Cardiac septum (tissue), 1 donor: ENCODE results near the gene DCX. TPM values are rescaled to one million over a fixed set of nuclear protein-coding genes. Genes with fewer than 3 reads are reported as not detected.

Experiments
- DNase-seq: peaks from one replicate; pipeline ENCODE4 v3.0.0-alpha.2; 2020; ENCODE audit warnings: low spot score
- intact Hi-C: fragments of 100-400 bp; cut with DNase I; formaldehyde crosslinking; loops from one replicate; pipeline ENCODE4 v1.14.0; 2022
- long read RNA-seq: library from polyadenylated mRNA; unstranded; transcript quantifications from one replicate; pipeline ENCODE4 v2.0.0, GENCODE V29; 2021
- total RNA-seq: library from RNA; stranded (reverse); fragmentation: NEBNext Ultra II Directional; extraction: Animal tissue kit (Norgen Biotek cat#: 25700); gene quantifications from one replicate; pipeline ENCODE4 v1.2.1, GENCODE V29; 2021
- donor health status: DM: no; HTN: no; CAD: no.

The DCX gene
- 0.19 TPM for total RNA-seq
- long read RNA-seq: 0 reads

DNA sequence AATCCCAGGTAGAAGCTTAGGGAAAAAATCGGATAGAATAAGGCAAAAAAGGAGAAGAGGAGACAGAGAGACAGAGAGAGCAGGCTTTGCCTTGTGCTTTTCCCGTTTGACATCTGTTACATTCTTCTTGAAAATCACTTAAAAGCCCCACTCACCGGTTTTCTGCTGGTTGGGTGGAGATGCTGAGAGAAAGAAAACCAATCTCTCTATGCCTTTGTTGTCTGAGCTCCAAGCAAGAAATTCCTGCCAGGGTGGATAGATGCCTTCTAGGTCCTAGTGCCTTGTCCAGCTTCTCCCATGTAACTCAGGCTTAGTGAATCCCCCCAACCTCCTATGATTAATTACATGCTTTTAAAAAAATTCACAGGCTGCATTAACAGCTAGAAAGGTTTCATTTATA lies at the start of gene DCX:
DCX (minus strand) TSS at position 210 of the 400 bp plus-strand sequence. CDS start 1,794 bp downstream, outside the sequence.
- intact Hi-C loops: no loop called here
- no peak for DNase-seq

DNA sequence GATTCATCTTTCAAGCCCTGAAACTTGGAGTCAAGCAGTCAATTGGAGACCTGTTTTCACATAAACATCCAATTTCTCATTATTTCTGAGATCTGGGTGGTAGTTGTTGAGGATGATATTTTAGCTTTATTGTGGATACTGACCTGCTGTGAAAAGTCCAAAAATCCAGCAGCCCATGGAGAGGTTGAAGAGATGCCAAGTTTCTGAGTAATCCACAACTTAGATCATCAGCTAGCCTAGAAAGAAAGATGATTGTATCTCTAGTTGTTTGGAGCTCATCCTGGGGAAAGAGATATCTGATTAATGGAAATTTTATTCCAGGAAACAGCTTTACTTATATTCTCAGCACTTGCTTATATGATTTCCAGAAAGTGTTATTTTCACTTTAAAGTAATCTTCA lies 48.6 kb upstream of the DCX start:
- DNase-seq: no peak

DNA sequence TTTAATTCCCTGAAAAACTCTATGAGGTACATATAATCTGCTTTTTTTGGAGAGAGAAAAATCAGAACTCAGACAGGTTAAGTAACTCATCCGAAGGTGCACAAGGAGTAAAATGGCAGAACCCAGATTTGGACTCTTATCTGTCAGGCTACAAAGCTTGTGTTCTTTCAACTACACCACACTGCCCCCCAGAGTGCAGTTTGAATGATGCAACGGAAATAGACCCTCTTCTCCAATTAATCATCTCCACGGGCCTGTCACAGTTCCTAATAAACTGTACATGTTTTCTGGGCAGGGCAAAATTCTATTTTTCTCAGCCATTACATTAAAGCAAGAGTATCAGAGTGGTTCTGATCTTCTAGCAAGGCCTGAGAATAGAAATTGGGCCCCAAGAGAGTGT lies 35.3 kb upstream of the DCX start:
- intact Hi-C loops: loop anchor here (10.0 kb wide), 2 partner anchors 82 to 182 kb away; no protein-coding TSS in a partner anchor
- DNase-seq: no peak

More for the DNA sequence above, 48.6 kb upstream of the DCX start:
- intact Hi-C loops: no loop called here

DNA sequence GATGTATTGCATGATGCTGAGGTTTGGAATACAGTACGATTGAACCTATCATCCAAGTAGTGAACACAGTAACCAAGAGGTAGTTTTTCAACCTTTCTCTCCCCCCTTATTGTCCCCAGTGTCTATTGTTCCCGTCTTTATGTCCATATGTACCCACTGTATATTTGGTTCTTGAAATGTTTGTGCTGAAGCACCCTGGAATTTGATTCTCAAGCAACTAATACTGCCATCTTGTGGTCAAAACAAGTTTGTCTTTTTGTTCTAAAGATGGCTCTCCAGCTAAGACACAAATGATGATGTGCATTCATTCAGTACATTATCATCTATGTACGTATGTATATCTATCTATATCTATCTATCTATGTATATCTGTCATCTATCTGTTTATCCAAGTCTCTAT lies 33.5 kb upstream of the DCX start:
- DNase-seq: no peak
- intact Hi-C loops: loop anchor here (10.0 kb wide), 2 partner anchors 81 to 181 kb away; no protein-coding TSS in a partner anchor

DNA sequence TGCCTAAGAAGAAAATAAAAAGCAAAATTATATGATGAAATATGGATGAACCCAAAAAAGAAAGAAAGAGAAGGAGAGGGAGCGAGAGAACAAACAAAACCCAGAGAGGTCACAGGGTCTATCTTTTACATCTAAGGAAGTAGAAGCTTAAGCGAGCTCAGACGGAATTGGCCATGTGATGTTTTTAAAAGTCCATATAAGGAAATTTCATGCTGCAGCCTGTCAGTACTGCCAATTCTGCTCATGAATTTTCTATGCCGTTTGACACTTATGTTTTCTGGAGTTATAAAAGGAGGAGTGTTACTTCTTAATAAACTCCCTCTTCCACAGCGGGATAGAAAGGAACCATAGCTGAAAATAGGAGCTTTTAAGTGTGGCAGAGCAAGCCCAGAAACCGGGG lies 32.9 kb upstream of the DCX start:
- no peak for DNase-seq
- intact Hi-C loops: loop anchor here (5.0 to 10.0 kb wide), 3 partner anchors 80 to 278 kb away; no protein-coding TSS in a partner anchor

DNA sequence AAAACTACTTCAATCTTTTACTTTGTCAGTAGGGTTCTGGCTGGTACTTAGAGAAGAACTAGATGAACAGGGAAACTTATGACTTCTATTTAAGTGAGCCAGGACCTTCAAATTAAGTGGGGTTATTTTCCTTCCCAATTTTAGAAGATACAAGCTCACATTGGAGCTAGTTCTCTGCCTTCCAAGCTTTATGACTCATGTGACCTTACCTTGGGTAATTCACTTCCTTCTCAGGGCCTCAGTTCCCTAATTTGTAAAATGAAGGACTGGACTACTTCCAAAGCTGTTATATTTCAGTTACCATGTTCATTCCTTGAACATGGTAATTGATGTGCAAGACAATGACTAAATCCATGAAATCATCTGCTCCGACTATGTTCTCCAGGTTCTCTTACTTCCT lies 32.0 kb upstream of the DCX start:
- intact Hi-C loops: loop anchor here (5.0 to 10.0 kb wide), 3 partner anchors 79 to 277 kb away; no protein-coding TSS in a partner anchor
- DNase-seq: no peak

DNA sequence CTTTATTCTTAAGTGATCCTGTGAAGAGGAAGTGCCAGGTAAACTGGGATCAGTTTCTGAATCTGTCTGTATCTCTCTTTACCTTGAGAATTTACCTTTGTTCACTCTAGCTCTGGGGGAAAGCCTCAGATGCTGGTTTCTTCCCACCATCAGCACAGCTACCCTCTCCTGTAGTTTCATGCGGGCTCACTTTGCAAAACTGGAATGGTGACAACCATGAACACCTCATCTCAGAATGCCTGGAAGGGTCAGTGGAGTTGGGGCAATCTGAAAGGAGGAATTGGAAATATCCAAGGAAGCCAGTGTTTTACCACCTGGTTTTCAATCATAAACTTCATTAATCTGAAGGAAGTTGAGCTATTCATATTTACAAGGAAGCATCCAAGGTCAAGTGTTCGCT lies 30.8 kb upstream of the DCX start:
- DNase-seq: no peak
- intact Hi-C loops: loop anchor here (5.0 to 10.0 kb wide), 3 partner anchors 78 to 275 kb away; no protein-coding TSS in a partner anchor

DNA sequence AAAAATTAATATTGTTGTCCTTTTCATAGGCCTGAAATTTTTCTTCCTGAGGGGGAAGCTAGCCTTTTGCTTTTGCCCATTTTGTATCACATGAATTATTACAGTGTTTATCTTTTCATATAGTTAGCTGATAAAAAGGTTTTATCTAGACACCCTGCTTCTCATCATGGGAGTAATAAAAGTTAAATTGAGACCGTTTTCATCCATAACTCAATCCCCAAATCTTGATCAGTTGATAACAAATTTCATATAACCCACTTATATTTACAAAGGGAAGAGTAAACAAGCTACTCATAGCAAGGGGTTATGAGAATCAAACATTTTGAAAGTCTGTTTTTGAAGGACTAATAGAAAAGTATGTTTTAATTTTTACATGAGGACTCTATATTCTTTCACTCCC lies 23.5 kb upstream of the DCX start:
- intact Hi-C loops: no loop called here
- DNase-seq: no peak

DNA sequence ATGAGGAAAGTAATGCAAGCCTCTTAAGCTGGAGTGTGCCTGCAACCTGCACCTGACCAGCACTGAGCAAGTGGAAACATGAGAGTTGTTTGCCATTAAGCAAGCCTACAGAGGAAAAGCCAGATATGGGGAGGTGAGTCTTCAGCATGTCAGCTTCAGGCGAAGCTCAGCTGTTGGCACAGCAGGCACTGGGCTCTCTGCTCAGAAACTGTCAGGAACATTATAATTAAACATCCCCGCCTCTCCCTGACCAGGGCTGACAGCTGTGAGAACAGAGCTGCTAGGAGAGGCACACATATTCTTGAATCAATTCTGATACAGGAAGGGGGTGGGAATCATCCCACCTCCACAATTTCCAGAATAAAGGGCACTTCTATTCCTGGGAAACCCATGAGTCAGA lies 19.0 kb upstream of the DCX start:
- intact Hi-C loops: no loop called here
- DNase-seq: no peak

DNA sequence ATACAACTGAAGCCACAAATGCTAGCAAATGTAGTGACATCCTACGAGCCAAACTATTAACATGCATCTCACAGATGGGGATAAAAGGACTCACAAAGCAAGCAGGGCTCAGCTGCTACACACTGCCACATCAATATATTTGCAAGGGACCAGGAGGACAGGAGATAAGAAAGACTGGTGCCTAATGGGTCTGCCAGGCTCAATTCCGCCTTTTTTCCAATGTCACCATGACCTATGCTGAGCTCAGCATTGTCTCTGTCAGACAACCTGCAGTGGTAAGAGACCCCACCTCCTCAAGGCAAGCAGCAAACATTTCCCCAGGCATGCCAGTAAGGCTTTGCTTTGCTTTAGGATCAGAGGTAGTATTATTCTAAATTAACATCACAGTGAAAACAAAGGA lies 435 bp downstream of the DCX start:
- no peak for DNase-seq
- intact Hi-C loops: no loop called here

DNA sequence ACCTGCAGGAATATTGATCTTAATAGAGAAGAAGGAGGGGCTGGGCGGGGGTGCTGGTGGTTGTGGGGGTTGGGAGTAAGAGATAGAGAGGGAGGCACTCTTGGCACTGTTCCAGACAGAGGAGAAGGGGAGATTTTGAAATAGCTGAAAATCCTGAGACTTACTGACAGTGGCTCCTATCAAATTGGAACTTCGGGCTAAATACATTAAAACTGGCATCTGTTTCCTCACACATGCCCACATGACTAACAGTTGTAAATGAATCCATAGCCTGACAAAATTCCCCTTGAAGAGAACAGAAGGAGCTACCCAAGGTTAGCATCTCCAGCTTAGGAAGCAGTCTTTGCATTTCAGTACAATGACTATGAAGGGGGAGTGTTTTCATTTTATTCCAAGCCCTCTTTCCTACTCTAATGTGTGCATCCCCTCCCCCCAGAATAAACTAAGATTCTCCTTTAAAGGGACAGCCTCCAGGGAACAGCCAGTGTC lies 1.4 kb downstream of the DCX start:
- intact Hi-C loops: no loop called here
- DNase-seq: no peak

DNA sequence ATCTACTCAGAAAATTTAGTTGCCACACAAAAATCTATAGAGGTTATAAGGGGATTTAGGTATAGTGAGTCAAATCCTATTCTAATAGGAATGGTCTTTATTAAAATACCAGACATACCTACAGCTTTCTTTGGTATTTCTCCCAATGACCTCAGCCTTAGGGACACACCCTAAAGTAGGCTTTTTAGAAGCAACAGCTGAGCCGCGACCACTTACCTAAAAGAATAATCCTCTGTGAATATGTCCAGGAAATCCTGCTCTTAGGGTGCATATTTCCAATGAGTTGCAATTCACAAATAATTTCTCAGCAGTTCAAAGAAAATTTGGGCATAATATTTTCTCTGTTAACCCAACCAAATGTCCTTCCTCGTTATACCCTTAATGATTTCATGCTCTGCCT lies 2.7 kb downstream of the DCX start:
- intact Hi-C loops: no loop called here
- DNase-seq: no peak

DNA sequence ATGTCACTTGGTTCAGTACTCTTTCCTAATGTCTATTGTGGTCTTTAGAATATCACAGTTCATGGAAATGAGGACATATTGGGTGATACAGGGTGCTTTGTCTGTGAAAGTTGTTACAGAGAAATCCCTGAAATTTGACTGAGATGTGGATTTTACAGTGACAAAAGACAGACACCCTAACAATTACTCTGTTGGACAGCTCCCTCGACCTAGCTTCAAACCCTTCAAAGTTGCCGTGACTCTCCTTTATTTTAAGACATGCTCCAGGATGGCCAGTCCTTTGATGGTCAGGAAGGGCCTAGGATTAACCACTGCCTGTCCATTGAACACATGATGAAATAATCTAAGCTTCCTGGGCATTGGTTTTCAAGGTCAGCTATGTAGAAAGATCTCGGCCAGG lies 4.0 kb downstream of the DCX start:
- intact Hi-C loops: no loop called here
- no peak for DNase-seq

DNA sequence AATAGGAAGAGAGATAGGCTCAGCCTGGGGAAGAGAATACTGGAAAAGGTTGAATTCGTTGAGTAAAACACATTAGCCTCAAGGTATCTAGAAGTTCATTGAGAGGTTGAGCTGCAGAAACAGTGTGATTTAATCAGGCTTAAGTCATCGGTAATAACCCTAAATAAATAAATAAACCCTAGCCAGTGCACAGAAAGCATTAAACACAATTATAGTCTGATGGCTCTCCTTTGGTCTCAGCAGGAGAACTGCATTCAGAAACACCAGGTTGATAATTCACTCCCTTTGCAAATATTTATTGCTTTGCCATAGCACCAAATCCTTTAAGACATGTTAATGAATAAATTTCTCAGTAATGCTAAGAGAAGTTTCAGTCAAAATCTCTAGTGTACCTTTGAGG lies 9.6 kb downstream of the DCX start:
- intact Hi-C loops: no loop called here

DNA sequence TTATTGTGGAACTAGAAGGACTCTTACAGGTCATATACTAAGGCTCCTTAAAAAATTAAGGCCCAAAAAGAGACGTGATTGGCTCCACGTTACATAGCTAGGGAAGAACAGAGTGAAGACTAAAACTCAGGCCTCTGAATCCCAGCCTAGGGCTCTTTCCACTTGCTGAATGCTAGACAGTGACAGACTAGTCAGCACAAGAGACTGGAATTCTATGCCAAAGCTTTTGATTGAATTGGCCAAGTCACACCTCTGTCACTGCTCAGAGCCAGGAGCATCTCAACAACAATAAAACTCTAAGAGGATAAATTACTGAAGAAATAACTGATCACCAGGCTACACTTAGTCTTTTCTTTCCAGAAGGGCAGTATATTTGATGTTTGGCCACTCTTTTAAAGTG lies 16.8 kb downstream of the DCX start:
- intact Hi-C loops: no loop called here
- DNase-seq: no peak

More for the DNA sequence above, 9.6 kb downstream of the DCX start:
- DNase-seq: no peak

DNA sequence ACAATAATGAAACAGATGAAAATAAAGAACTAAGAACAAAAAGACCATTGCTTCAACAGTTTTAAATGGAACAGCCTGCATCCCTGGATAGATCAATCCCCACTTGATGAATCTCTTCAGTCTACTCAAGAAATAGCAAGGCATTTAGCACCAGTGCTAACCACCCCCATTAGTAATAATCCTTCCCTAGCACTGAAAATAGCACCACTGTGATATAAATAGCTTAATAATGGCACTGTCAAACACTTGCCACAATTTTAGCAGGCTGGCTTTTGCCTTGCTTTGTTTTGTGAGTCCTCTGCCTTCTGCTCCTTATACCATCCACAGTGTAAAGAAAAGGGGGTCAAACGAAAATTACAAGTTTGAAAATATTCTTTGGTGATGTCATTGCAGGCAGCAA lies 17.4 kb downstream of the DCX start:
- intact Hi-C loops: no loop called here
- no peak for DNase-seq

DNA sequence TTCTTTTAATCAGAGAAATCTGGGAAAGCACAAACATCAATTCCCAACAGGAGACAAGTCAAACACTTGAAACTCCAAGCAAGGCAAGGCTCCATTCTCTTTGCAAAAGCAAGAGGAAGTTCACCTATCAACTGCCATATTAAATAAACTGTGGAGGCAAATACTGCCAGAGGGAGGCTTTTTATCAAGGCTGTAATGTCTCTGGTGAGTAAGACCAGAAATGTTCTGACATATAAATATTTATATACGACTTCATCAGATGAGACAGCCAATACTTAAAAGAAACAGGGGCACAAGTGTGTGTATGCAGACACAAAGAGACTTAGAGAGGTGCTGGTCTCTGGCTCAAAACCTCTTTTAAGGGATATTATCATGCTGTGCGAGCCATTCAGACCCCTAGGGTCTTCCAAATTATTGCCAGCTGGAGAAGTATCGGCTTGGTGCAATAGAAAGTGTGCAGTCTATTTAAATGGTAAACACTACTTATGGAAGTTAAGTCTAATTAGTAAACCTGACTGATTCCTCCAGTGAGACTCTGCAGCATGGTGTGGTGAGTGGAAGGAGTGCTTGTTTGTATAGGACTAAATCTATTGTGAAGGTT lies 24.4 kb downstream of the DCX start:
- intact Hi-C loops: no loop called here
- DNase-seq: no peak

DNA sequence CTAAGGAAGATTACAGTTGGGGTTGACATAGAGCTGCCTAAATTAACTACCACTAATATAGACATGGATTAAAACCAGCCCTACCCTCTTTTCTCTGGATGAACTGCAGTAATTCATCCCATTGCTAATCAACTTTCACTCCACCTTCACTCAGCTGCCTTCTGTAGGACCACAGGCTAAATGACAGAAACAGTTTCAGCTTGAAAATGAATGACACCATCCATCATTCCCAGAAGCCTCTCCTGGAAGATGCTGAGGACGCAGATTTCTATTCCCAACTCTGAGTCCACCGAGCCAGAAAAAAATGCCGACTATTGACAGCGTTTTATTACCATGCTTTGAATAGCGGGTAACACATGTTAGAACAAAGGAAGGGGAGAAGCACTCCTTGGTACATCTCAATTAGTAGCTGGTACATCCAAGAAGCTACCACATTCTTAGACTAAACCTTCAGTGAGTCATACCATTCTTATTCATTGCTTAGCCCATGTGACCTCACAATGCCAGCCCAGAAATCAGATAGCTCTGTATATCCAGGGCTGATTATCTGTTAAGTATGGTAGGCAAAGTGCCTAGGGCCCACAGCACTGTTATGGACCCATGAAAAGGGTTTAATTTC lies 25.3 kb downstream of the DCX start:
- DNase-seq: no peak
- intact Hi-C loops: no loop called here

DNA sequence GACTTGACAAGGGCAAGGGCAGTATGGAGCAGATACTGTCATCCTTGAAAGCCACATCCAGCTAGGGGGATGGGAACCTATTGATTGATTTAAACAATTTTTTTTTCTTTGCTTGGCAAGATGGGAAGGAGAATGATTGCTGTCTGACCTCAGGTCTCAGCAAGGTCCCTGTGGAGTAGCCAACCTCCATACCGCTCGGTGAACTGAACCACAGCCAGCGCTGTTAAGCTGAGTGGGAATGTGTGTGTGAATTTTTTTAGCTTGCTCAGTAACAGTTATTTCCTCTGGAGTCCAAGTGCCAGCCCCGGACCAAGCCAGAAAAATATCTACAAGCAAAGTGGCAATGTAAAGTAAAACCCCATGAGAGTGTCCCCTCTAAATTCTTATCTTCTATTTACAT lies 25.9 kb downstream of the DCX start:
- intact Hi-C loops: no loop called here

DNA sequence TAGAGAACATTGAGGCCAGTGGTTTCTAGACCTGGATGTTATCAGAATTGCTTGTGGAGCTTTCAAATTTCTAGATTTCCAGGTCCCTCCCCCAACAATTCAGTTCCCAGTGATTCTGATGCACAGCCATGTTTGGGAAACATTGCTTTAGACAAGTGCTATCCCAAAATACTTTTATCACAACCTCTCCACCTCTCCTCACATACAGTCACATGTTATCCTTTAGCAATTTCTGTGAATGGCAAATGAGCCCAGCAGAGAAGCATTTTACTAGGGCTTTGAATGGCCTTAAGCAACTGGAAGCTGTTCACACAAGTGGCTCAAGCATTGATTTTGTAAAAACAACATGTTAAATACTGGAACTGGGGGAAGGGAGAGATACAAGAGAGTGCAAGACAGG lies 29.7 kb downstream of the DCX start:
- no peak for DNase-seq
- intact Hi-C loops: no loop called here

More for the DNA sequence above, 25.9 kb downstream of the DCX start:
- DNase-seq: no peak

DNA sequence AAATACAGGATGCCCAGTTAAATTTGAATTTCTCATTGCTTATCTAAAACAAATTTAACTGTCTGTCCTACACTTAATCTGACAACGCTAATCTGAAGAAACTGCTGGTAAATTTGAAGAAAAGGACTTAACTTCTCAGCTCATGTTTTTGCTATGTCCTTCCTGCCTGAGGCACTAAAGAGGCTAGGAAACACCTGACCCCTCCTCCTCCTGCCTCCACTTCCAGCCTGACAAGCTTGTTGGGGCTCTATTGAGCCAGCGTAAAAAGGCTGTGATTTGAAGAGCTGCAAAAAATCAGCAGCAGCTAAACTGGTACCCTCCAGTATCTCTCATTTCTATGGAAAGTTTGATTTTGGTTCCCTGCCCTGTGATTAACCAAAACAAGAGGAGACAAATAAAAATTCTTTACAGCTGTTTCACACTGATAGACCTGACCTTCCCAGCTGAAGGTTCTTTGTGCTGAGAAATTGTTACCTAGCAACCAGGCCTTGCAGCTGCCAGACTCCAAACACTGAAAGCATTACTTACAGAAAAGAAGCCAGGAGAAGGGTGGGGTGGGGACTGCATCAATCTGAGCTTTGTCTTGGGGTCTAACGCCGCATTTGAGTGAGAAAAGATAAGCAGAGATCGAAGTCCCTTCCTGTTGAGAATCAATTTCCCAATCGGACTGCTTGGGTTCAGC lies 35.0 kb downstream of the DCX start:
- intact Hi-C loops: no loop called here
- DNase-seq: no peak
